IMR-90 (cell line): Measurements from ENCODE around the gene PSMD12.

Source experiments
- CEBPB ChIP-seq: IDR thresholded peaks from 2 replicates; pipeline ENCODE4 v1.6.1; 2012; ENCODE audit warnings: low read depth, low read length, improper control_type of control experiment
- CTCF ChIP-seq: conservative IDR thresholded peaks from 2 replicates; pipeline ENCODE4 v1.5.1; 2012; ENCODE audit warnings: mild to moderate bottlenecking, low read depth, low read length, improper control_type of control experiment
- MAFK ChIP-seq: IDR thresholded peaks from 2 replicates; pipeline ENCODE4 v1.6.1; 2012; ENCODE audit warnings: low read depth, low read length, improper control_type of control experiment
- POLR2A ChIP-seq: IDR thresholded peaks from 2 replicates; pipeline ENCODE4 v1.6.1; 2012; ENCODE audit warnings: mild to moderate bottlenecking, low read depth, low read length
- RAD21 ChIP-seq: IDR thresholded peaks from 2 replicates; pipeline ENCODE4 v1.6.1; 2012; ENCODE audit warnings: low read length, improper control_type of control experiment
- RFX5 ChIP-seq: IDR thresholded peaks from 2 replicates; pipeline ENCODE4 v1.8.0; 2012; ENCODE audit warnings: low read depth, mild to moderate bottlenecking, low read length, moderate library complexity
- USF2 ChIP-seq: fragments of 150-350 bp; IDR thresholded peaks from 2 replicates; pipeline ENCODE4 v1.6.1; 2017; ENCODE audit warnings: mild to moderate bottlenecking, antibody characterized with exemption, low read length, low read depth

DNA sequence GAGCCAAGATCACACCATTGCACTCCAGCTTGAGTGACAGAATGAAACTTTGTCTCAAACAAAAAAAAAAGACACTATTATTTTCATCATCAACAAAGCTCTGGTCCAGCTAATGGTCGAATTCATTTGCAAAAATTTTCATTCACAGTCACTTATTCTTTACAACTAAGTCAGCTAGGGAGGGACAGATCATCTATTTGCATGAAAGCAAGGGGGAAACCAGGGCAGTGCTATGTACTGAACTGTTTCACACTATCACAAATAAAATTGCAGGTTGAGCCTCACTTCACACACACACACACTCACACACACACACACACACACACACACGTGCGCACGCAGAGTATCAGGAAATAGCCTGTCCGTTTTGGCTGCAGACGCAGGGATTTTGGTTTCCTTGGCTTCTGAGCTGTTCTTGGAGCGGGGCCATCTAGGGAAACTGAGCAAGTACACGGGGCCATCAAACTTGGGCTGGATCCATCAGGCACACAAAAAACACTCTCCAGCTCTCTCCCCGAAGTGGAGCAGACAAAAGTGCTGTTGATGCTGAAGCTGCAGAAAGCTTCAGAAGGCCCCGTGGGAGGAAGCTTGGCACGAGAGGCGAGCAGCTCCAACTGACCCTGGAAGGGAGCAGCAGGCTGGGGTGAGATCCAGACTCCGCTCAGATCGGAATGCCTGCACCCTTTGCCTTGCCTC lies 77.0 kb downstream of the PSMD12 start:
- TF ChIP-seq CTCF: no peak
- no peak for TF ChIP-seq RFX5
- no peak for TF ChIP-seq USF2
- TF ChIP-seq RAD21: no peak
- TF ChIP-seq POLR2A: no peak
- TF ChIP-seq CEBPB: no peak
- TF ChIP-seq MAFK: peak; percentile 26; the same call in 1 of the 2 replicates
